HEK293 (cell line): ENCODE results near the gene ITGA5.

ENCODE experiments used
- CTCF ChIA-PET: fragments of 350-600 bp; formaldehyde crosslinking; extraction: SDS; loops from one replicate; lab custom pipeline; 2021; ENCODE audit warnings: antibody characterized with exemption; lab: Yijun Ruan, JAX
- POLR2A ChIA-PET: fragments of 300-600 bp; formaldehyde crosslinking; extraction: SDS; loops from one replicate; lab custom pipeline; 2020; ENCODE audit warnings: antibody characterized with exemption, inconsistent platforms; lab: Yijun Ruan, JAX
- H3K27ac ChIP-seq: fragments of 200-500 bp; sonication (Bioruptor generic); 2 replicates; pipeline ENCODE4 v1.5.1; 2014; ENCODE audit warnings: low read depth, low read length, control low read depth, inconsistent platforms; ENCODE audit errors: extremely low read depth
- H3K36me3 ChIP-seq, 2 experiments: fragments of 200-500 bp in 1 of 2; sonication (Bioruptor generic) in 1 of 2; 1 replicate in 1 of 2; 2 replicates in 1 of 2; pipeline ENCODE4 v1.5.1; 2014 to 2017; ENCODE audit warnings: inconsistent platforms in 2 of 2, low read length in 2 of 2; ENCODE audit not compliant: control insufficient read depth in 2 of 2, insufficient read depth in 1 of 2
- H3K4me1 ChIP-seq: fragments of 200-500 bp; sonication (Bioruptor generic); 2 replicates; pipeline ENCODE4 v1.5.1; 2014; ENCODE audit warnings: mild to moderate bottlenecking, low read length, inconsistent platforms; ENCODE audit not compliant: control insufficient read depth, insufficient read depth
- H3K4me3 ChIP-seq: 2 replicates; pipeline ENCODE4 v1.5.1; 2011; ENCODE audit warnings: low read depth, mild to moderate bottlenecking, control low read depth, low read length, moderate library complexity
- H3K9me3 ChIP-seq: fragments of 200-500 bp; sonication (Bioruptor generic); 2 replicates; pipeline ENCODE4 v1.5.1; 2014; ENCODE audit warnings: low read depth, low read length, inconsistent platforms; ENCODE audit not compliant: control insufficient read depth, insufficient read depth
- AEBP2 ChIP-seq: fragments of 450-650 bp; formaldehyde crosslinking; IDR thresholded peaks from 2 replicates; pipeline ENCODE4 v1.5.1; 2016; ENCODE audit warnings: missing biosample characterization, missing genetic modification characterization, borderline replicate concordance
- BCL11B ChIP-seq: fragments of 450-650 bp; formaldehyde crosslinking; IDR thresholded peaks from 2 replicates; pipeline ENCODE4 v1.5.1; 2016; ENCODE audit warnings: low read depth, missing biosample characterization, missing genetic modification characterization
- EGR2 ChIP-seq: fragments of 450-650 bp; formaldehyde crosslinking; IDR thresholded peaks from 2 replicates; pipeline ENCODE4 v1.5.1; 2016; ENCODE audit warnings: low read depth, missing biosample characterization, missing genetic modification characterization
- GLIS2 ChIP-seq: fragments of 450-650 bp; formaldehyde crosslinking; IDR thresholded peaks from 2 replicates; pipeline ENCODE4 v1.5.1; 2016; ENCODE audit warnings: missing biosample characterization, missing genetic modification characterization
- HOXC10 ChIP-seq: sonication (generic); formaldehyde crosslinking; IDR thresholded peaks from 2 replicates; pipeline ENCODE4 v1.8.1; 2023; ENCODE audit warnings: mild to moderate bottlenecking, missing genetic modification reagents
- KLF10 ChIP-seq: fragments of 450-650 bp; IDR thresholded peaks from 2 replicates; pipeline ENCODE4 v1.5.1; 2018; ENCODE audit warnings: missing biosample characterization, mild to moderate bottlenecking, missing genetic modification characterization
- KLF8 ChIP-seq: fragments of 450-650 bp; formaldehyde crosslinking; IDR thresholded peaks from 2 replicates; pipeline ENCODE4 v1.5.1; 2016; ENCODE audit warnings: missing biosample characterization, missing genetic modification characterization
- PRDM10 ChIP-seq: fragments of 450-650 bp; formaldehyde crosslinking; IDR thresholded peaks from 2 replicates; pipeline ENCODE4 v1.5.1; 2016; ENCODE audit warnings: missing biosample characterization, missing genetic modification characterization
- RBAK ChIP-seq: fragments of 450-650 bp; formaldehyde crosslinking; IDR thresholded peaks from 2 replicates; pipeline ENCODE4 v1.5.1; 2016; ENCODE audit warnings: missing biosample characterization, missing genetic modification characterization
- SP2 ChIP-seq: fragments of 450-650 bp; formaldehyde crosslinking; IDR thresholded peaks from 2 replicates; pipeline ENCODE4 v1.5.1; 2016; ENCODE audit warnings: missing biosample characterization, missing genetic modification characterization
- SP3 ChIP-seq: fragments of 450-650 bp; formaldehyde crosslinking; IDR thresholded peaks from 2 replicates; pipeline ENCODE4 v1.5.1; 2016; ENCODE audit warnings: missing biosample characterization, missing genetic modification characterization
- SP7 ChIP-seq: fragments of 450-650 bp; formaldehyde crosslinking; IDR thresholded peaks from 2 replicates; pipeline ENCODE4 v1.5.1; 2016; ENCODE audit warnings: missing biosample characterization, missing genetic modification characterization
- ZBTB48 ChIP-seq: fragments of 450-650 bp; formaldehyde crosslinking; IDR thresholded peaks from 2 replicates; pipeline ENCODE4 v1.5.1; 2016; ENCODE audit warnings: missing biosample characterization, missing genetic modification characterization
- ZBTB8A ChIP-seq: fragments of 450-650 bp; formaldehyde crosslinking; IDR thresholded peaks from 2 replicates; pipeline ENCODE4 v1.5.1; 2016; ENCODE audit warnings: missing biosample characterization, missing genetic modification characterization
- ZFHX2 ChIP-seq: fragments of 450-650 bp; formaldehyde crosslinking; conservative IDR thresholded peaks from 2 replicates; pipeline ENCODE4 v1.5.1; 2016; ENCODE audit warnings: missing biosample characterization, missing genetic modification characterization
- ZNF10 ChIP-seq: fragments of 450-650 bp; formaldehyde crosslinking; IDR thresholded peaks from 2 replicates; pipeline ENCODE4 v1.5.1; 2017; ENCODE audit warnings: missing biosample characterization, missing genetic modification characterization
- ZNF223 ChIP-seq: fragments of 450-650 bp; formaldehyde crosslinking; IDR thresholded peaks from 2 replicates; pipeline ENCODE4 v1.5.1; 2016; ENCODE audit warnings: missing biosample characterization, missing genetic modification characterization
- ZNF366 ChIP-seq: fragments of 450-650 bp; formaldehyde crosslinking; conservative IDR thresholded peaks from 2 replicates; pipeline ENCODE4 v1.5.1; 2016; ENCODE audit warnings: missing biosample characterization, missing genetic modification characterization
- ZNF501 ChIP-seq: fragments of 450-650 bp; formaldehyde crosslinking; IDR thresholded peaks from 2 replicates; pipeline ENCODE4 v1.5.1; 2016; ENCODE audit warnings: missing biosample characterization, missing genetic modification characterization
- ZNF600 ChIP-seq: fragments of 450-650 bp; formaldehyde crosslinking; IDR thresholded peaks from 2 replicates; pipeline ENCODE4 v1.5.1; 2016; ENCODE audit warnings: missing biosample characterization, missing genetic modification characterization
- ZNF645 ChIP-seq: fragments of 450-650 bp; formaldehyde crosslinking; IDR thresholded peaks from 2 replicates; pipeline ENCODE4; 2016; ENCODE audit warnings: missing biosample characterization, missing genetic modification characterization
- ZNF76 ChIP-seq: fragments of 450-650 bp; formaldehyde crosslinking; IDR thresholded peaks from 2 replicates; pipeline ENCODE4; 2016; ENCODE audit warnings: low read depth, missing biosample characterization, missing genetic modification characterization, borderline replicate concordance
- ZNF837 ChIP-seq: fragments of 450-650 bp; formaldehyde crosslinking; IDR thresholded peaks from 2 replicates; pipeline ENCODE4 v1.5.1; 2016; ENCODE audit warnings: missing biosample characterization, missing genetic modification characterization

Gene ITGA5

GRCh38 chr12:54392485-54393206, 26.4 kb downstream of the ITGA5 start:
- H3K27ac ChIP-seq, result no peak overlapping the region; the same call in 1 of the 2 replicates
- no peaks in the 10 kb centered on the region for H3K9me3 ChIP-seq
- peaks cover under 1 to 33% of the 10 kb centered on the region in 2 experiments; a peak in 2 of 3 replicates for H3K36me3 ChIP-seq
- H3K4me3 ChIP-seq, result no peak overlapping the region
- CTCF ChIA-PET, result interaction anchor here (0.6 to 4.8 kb wide), 22 partner anchors 10 to 185 kb away, joined by 3 to 61 read pairs (median 4); no protein-coding TSS in a partner anchor
- H3K4me1 ChIP-seq, result peaks cover 12% of the 10 kb centered on the region
- POLR2A ChIA-PET, result no interaction called here
- no peak for TF ChIP-seq BCL11B (tag by site-specific recombination)
- TF ChIP-seq ZBTB48 (tag by site-specific recombination), result 0 out of 2 replicates have a peak, but pooled peaks have one; percentile 23
- TF ChIP-seq SP3, result 0 out of 2 replicates have a peak, but pooled peaks have one; percentile 25
- no peak for TF ChIP-seq HOXC10 (CRISPR knock-in tag)
- peak; percentile 15; the same call in 1 of the 2 replicates for TF ChIP-seq PRDM10
- TF ChIP-seq SP2 (tag by site-specific recombination), result peak; percentile 56
- no peak for TF ChIP-seq ZNF645 (tag by site-specific recombination)
- peak; percentile 22; the same call in 1 of the 2 replicates for TF ChIP-seq ZFHX2 (tag by site-specific recombination)
- no peak for TF ChIP-seq ZNF501 (tag by site-specific recombination)
- 0 out of 2 replicates have a peak, but pooled peaks have one; percentile 25 for TF ChIP-seq ZNF600
- peak; percentile 29; the same call in 1 of the 2 replicates for TF ChIP-seq ZNF76
- TF ChIP-seq GLIS2 (tag by site-specific recombination), result no peak

GRCh38 chr12:54390668-54391551, 28.2 kb downstream of the ITGA5 start:
- peaks cover 21% of the 10 kb centered on the region for H3K4me1 ChIP-seq
- no peaks in the 10 kb centered on the region for H3K9me3 ChIP-seq
- H3K27ac ChIP-seq, result peak overlapping the region; percentile 44; the same call in 1 of the 2 replicates
- POLR2A ChIA-PET, result interaction anchor here (0.6 kb wide), 3 partner anchors 10 to 140 kb away, joined by 3 read pairs; no protein-coding TSS in a partner anchor
- H3K36me3 ChIP-seq, result peaks cover 0 to 16% of the 10 kb centered on the region in 2 experiments; a peak in 1 of 3 replicates
- CTCF ChIA-PET, result interaction anchor here (0.6 to 4.8 kb wide), 9 partner anchors 10 to 403 kb away, joined by 3 to 61 read pairs (median 5); no protein-coding TSS in a partner anchor
- H3K4me3 ChIP-seq, result peak overlapping the region; percentile 53
- TF ChIP-seq ZNF366 (tag by site-specific recombination), result peak; percentile 73
- peak; percentile 84 for TF ChIP-seq EGR2 (tag by site-specific recombination)
- TF ChIP-seq SP7 (tag by site-specific recombination), result peak; percentile 44; the same call in 1 of the 2 replicates
- TF ChIP-seq RBAK (tag by site-specific recombination), result no peak
- peak; percentile 92 for TF ChIP-seq ZBTB8A
- 0 out of 2 replicates have a peak, but pooled peaks have one; percentile 5 for TF ChIP-seq ZNF223 (tag by site-specific recombination)
- TF ChIP-seq ZNF10 (tag by site-specific recombination), result peak; percentile 100
- no peak for TF ChIP-seq AEBP2 (tag by site-specific recombination)
- peak; percentile 24; the same call in 1 of the 2 replicates for TF ChIP-seq KLF8 (tag by site-specific recombination)
- no peak for TF ChIP-seq ZNF837 (tag by site-specific recombination)
- peak; percentile 30; the same call in 1 of the 2 replicates for TF ChIP-seq KLF10 (tag by site-specific recombination)
